T-cell (primary cell): Measurements from ENCODE around the gene ZIM2. TPM values are rescaled to one million over a fixed set of nuclear protein-coding genes. Genes with fewer than 3 reads are reported as not detected.
"Not testable (repeated sequence)": the region's sequence is repeated elsewhere in the genome, so short reads cannot be mapped to it uniquely, and the experiment has no call there.

Experiments
- ATAC-seq, 4 experiments: fragments of 200-7000 bp in 3 of 4; fragments of 150-1000 bp in 1 of 4; cut with Tn5 transposase; replicated peaks in 1 of 4; 1 replicate in 3 of 4; 2 replicates in 1 of 4; pipeline ENCODE4 v1.10.0; 2021; ENCODE audit warnings: moderate library complexity in 3 of 4, mild to moderate bottlenecking in 2 of 4, moderate number of reproducible peaks in 1 of 4
- CTCF ChIA-PET, 2 donors: fragments of 300-600 bp; sonication (Branson Sonifier 250); formaldehyde crosslinking; loops; one replicate each; lab custom pipeline; 2022; ENCODE audit warnings: antibody characterized with exemption in 2 of 2; lab: Charles Lee
- POLR2A ChIA-PET, 2 donors: fragments of 300-600 bp; sonication (Branson Sonifier 250); formaldehyde crosslinking; loops; one replicate each; lab custom pipeline; 2022; ENCODE audit warnings: antibody characterized with exemption in 2 of 2; lab: Charles Lee
- DNase-seq, 35 experiments: peaks; one replicate each; pipeline versions ENCODE4 v3.0.0 to v3.0.0-alpha.2; 2013 to 2023
- H3K27ac ChIP-seq: one replicate; pipeline ENCODE4 v1.5.1; 2013; ENCODE audit warnings: low read length
- H3K27me3 ChIP-seq, 2 experiments: replicated peaks in 1 of 2; 1 replicate in 1 of 2; 2 replicates in 1 of 2; pipeline versions ENCODE4 v1.6.1 to v1.7.0; 2013; ENCODE audit warnings: low read length in 1 of 2, mixed read lengths in 1 of 2; ENCODE audit not compliant: control insufficient read depth in 2 of 2, insufficient read depth in 2 of 2; ENCODE audit errors: extremely low read depth in 1 of 2
- H3K36me3 ChIP-seq, 2 donors: 1 replicate in 1 of 2; 2 replicates in 1 of 2; pipeline versions ENCODE4 v1.6.1 to v1.7.0; 2013; ENCODE audit warnings: low read length in 1 of 2; ENCODE audit not compliant: control insufficient read depth in 2 of 2, insufficient read depth in 1 of 2; ENCODE audit errors: extremely low read depth in 1 of 2
- H3K4me1 ChIP-seq, 2 experiments: 1 replicate in 1 of 2; 2 replicates in 1 of 2; pipeline versions ENCODE4 v1.6.1 to v1.7.0; 2013; ENCODE audit warnings: low read length in 2 of 2, mixed read lengths in 1 of 2; ENCODE audit not compliant: insufficient read depth in 2 of 2, control insufficient read depth in 1 of 2; ENCODE audit errors: extremely low read depth in 1 of 2
- H3K4me3 ChIP-seq, 2 donors: 1 replicate in 1 of 2; 2 replicates in 1 of 2; pipeline versions ENCODE4 v1.5.1 to v1.7.0; 2013; ENCODE audit warnings: mild to moderate bottlenecking in 2 of 2, low read length in 1 of 2, moderate library complexity in 1 of 2; ENCODE audit not compliant: control insufficient read depth in 1 of 2; ENCODE audit errors: extremely low read depth in 1 of 2
- H3K9me3 ChIP-seq: 2 replicates; pipeline ENCODE4 v1.7.0; 2013
- H3K27ac Mint-ChIP-seq, 2 donors: one replicate each; pipeline ENCODE4 v1.8.0; 2020 to 2021; ENCODE audit warnings: mild to moderate bottlenecking in 2 of 2, mixed read lengths in 2 of 2
- H3K27me3 Mint-ChIP-seq, 2 donors: one replicate each; pipeline ENCODE4 v1.8.0; 2021 to 2022; ENCODE audit warnings: mixed read lengths in 2 of 2
- H3K36me3 Mint-ChIP-seq: one replicate; pipeline ENCODE4 v1.8.0; 2021; ENCODE audit warnings: mixed read lengths
- H3K4me1 Mint-ChIP-seq, 3 donors: one replicate each; pipeline ENCODE4 v1.8.0; 2020 to 2022; ENCODE audit warnings: mixed read lengths in 3 of 3, mild to moderate bottlenecking in 1 of 3
- H3K4me3 Mint-ChIP-seq, 3 donors: one replicate each; pipeline ENCODE4 v1.8.0; 2020 to 2022; ENCODE audit warnings: mild to moderate bottlenecking in 3 of 3, mixed read lengths in 3 of 3, moderate library complexity in 3 of 3
- H3K9me3 Mint-ChIP-seq, 3 donors: one replicate each; pipeline ENCODE4 v1.8.0; 2020 to 2022; ENCODE audit warnings: mixed read lengths in 3 of 3
- WGBS: methylation state at CpG from one replicate; pipeline ENCODE4 v1.1.5; 2013; ENCODE audit warnings: missing lambda C conversion rate; ENCODE audit not compliant: insufficient coverage; 5-methylcytosine and 5-hydroxymethylcytosine counted together
- total RNA-seq, 35 experiments: library from RNA in 6 of 35; stranded (reverse) in 6 of 35; fragments of 120-200 nt in 1 of 35; gene quantifications; one replicate each; pipeline versions ENCODE4 v1.2.1 to v1.2.4 and lab custom pipeline; 2013 to 2026

Gene ZIM2
- total RNA-seq, 5 donors from 2014 or later (not counting 1 experiment from before 2014, with no cell fraction given) = not detected

DNA sequence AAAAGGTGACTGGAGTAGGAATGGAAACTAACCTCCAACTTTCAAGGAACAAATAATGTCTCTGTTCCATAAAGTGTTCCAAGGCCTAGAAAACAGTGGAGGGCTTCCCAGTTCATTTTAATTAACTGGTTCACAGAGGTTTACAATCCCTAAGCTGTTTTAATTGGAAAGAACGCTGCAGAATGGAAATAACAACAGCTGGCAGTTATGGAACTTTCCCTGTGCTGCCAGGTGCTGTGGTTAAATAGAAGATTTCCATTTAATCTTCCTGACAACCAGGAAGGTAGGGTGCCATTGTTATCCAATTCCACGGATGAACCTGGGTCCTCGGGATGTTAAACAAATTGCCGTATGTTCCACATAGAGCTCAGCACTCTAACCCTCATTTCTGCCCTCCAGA is 22.2 kb upstream of the ZIM2 start:
- Histone ChIP-seq H3K27me3 (peaks cover 0 to 3% of the 10 kb centered on the region in 2 experiments), H3K9me3 (no peaks in the 10 kb centered on the region), H3K36me3 (no peaks in the 10 kb centered on the region), H3K4me1 (no peaks in the 10 kb centered on the region), H3K27ac (no peak overlapping the region), H3K4me3 (no peak overlapping the region)
- H3K27ac Mint-ChIP-seq = no peak overlapping the region
- DNase-seq = no peak
- no peaks in the 10 kb centered on the region for H3K27me3 Mint-ChIP-seq
- peaks cover 20 to 44% (median 41%) of the 10 kb centered on the region in 3 donors for H3K9me3 Mint-ChIP-seq
- CTCF ChIA-PET = no interaction called here
- ATAC-seq = no peak
- H3K36me3 Mint-ChIP-seq = no peaks in the 10 kb centered on the region
- POLR2A ChIA-PET = no interaction called here
- WGBS = 100% methylated on average over 1 of the region's 4 CpGs
- H3K4me1 Mint-ChIP-seq = no peaks in the 10 kb centered on the region
- H3K4me3 Mint-ChIP-seq = no peak overlapping the region

DNA sequence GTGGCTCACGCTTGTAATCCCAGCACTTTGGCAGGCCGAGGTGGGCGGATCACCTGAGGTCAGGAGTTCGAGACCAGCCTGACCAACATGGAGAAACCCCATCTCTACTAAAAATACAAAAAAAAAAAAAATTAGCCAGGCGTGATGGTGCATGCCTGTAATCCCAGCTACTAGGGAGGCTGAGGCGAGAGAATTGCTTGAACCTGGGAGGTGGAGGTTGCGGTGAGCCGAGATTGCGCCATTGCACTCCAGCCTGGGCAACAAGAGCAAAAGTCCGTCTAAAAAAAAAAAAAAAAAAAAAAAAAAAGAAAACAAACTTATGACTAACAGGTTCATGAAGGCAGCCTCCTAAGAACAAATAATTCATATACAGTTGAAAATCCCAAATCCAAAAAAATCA is 19.9 kb upstream of the ZIM2 start:
- H3K4me3 Mint-ChIP-seq, H3K27ac ChIP-seq, H3K27me3 Mint-ChIP-seq, H3K4me3 ChIP-seq, H3K27me3 ChIP-seq, H3K27ac Mint-ChIP-seq, H3K4me1 ChIP-seq, H3K36me3 ChIP-seq, POLR2A ChIA-PET, ATAC-seq, CTCF ChIA-PET, H3K4me1 Mint-ChIP-seq, H3K36me3 Mint-ChIP-seq, H3K9me3 ChIP-seq, DNase-seq: not testable (repeated sequence)
- H3K9me3 Mint-ChIP-seq = peaks cover 21 to 47% (median 38%) of the 10 kb centered on the region in 3 donors
- 100% methylated on average over 2 of the region's 10 CpGs for WGBS

DNA sequence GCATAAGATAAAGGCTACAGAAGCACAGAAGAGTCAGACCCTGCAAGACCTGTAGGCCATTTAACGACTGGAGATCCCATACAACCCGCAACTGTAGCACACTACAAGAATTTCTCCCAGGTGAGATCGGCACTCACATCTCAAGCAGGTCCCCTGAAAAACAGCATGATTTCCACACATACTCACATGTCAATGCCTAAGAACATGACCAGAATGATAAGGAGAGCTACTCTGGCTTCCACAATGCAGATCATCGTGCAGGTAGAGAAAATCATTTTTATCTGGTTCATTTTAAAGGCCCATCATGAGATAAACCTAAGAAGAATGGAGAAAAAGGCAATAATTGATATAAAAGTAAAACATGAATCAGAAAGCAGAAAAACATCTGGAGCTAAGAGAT is 17.5 kb upstream of the ZIM2 start:
- Mint-ChIP-seq H3K27me3 (no peaks in the 10 kb centered on the region), H3K9me3 (peaks cover 12 to 33% (median 31%) of the 10 kb centered on the region in 3 donors), H3K27ac (no peak overlapping the region), H3K36me3 (no peaks in the 10 kb centered on the region), H3K4me3 (no peak overlapping the region), H3K4me1 (no peaks in the 10 kb centered on the region)
- Histone ChIP-seq H3K9me3 (no peaks in the 10 kb centered on the region), H3K27ac (no peak overlapping the region), H3K4me1 (no peaks in the 10 kb centered on the region), H3K36me3 (no peaks in the 10 kb centered on the region), H3K4me3 (no peak overlapping the region), H3K27me3 (no peaks in the 10 kb centered on the region)
- WGBS = 100% methylated on average over 1 of the region's 4 CpGs
- POLR2A ChIA-PET = no interaction called here
- CTCF ChIA-PET = interaction anchor here in 1 of 2 donors (0.5 kb wide), 1 partner anchor 986 kb away, joined by 3 read pairs; no protein-coding TSS in a partner anchor
- ATAC-seq (no peak), DNase-seq (no peak)

DNA sequence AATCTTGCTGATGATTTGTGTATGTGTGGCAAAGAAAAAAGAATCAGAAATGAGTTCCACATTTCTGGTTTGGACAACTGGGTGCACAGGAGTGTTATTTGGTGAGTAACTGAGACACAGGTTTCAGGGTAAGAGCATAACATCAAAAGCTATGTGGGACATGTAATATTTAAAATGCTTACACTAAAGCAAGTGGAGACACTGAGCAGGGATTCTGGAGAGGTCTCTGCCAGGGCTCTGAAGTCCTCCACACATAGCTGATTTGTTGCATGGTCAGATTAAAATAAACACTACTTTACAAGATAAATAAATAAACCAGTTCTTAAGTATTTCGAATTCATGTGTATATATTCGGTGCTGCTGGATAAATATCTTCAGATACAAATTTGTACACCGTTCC is 16.3 kb upstream of the ZIM2 start:
- H3K36me3 Mint-ChIP-seq = no peaks in the 10 kb centered on the region
- ATAC-seq (no peak), DNase-seq (no peak)
- H3K36me3 ChIP-seq = no peaks in the 10 kb centered on the region
- CTCF ChIA-PET = no interaction called here
- no peaks in the 10 kb centered on the region for H3K4me1 ChIP-seq
- no peak overlapping the region for H3K27ac ChIP-seq
- WGBS = no CpG with 5 or more reads among the region's 3 CpGs
- no peaks in the 10 kb centered on the region for H3K27me3 Mint-ChIP-seq
- H3K9me3 Mint-ChIP-seq = peaks cover 11 to 37% (median 35%) of the 10 kb centered on the region in 3 donors
- H3K9me3 ChIP-seq = no peaks in the 10 kb centered on the region
- no peaks in the 10 kb centered on the region for H3K4me1 Mint-ChIP-seq
- H3K27me3 ChIP-seq = no peaks in the 10 kb centered on the region
- H3K4me3 ChIP-seq = no peak overlapping the region
- H3K27ac Mint-ChIP-seq = no peak overlapping the region
- H3K4me3 Mint-ChIP-seq = no peak overlapping the region
- POLR2A ChIA-PET = no interaction called here

DNA sequence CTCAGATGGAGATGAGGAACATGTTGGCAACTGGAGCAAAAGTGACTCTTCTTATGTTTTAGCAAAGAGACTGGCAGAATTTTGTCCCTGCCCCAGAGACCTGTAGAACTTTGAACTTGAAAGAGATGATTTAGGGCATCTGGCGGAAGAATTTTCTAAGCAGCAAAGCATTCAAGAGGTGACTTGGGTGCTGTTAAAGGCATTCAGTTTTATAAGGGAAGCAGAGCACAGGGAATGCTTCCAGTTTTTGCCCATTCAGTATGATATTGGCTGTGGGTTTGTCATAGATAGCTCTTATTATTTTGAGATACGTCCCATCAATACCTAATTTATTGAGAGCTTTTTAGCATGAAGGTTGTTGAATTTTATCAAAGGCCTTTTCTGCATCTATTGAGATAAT is 11.8 kb upstream of the ZIM2 start:
- CTCF ChIA-PET, H3K27ac ChIP-seq, POLR2A ChIA-PET, H3K27ac Mint-ChIP-seq, H3K4me3 Mint-ChIP-seq, H3K36me3 Mint-ChIP-seq, H3K36me3 ChIP-seq, H3K27me3 Mint-ChIP-seq, H3K4me3 ChIP-seq, H3K4me1 ChIP-seq, ATAC-seq, DNase-seq, H3K4me1 Mint-ChIP-seq, H3K9me3 ChIP-seq, H3K27me3 ChIP-seq: not testable (repeated sequence)
- WGBS = 100% methylated on average over 1 of the region's 2 CpGs
- H3K9me3 Mint-ChIP-seq = peaks cover 11 to 55% (median 44%) of the 10 kb centered on the region in 3 donors

DNA sequence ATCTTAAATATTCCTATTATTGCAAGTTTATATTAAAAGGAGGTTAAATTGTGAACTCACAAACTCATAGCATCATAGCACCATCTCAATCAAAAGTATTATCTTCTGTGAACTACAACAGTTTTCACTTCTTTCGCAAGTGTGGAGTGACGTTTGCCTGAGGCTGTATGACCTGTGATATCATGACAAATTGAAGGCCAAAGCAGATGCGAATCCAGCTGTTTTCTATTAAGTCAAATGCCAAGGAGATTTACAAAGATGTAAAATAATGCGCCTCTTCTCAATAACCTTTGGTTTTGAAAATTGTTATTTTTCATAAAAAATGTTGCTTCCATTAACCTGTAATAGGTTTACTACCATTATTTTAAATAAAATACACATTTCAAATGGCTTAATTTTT is 7.6 kb upstream of the ZIM2 start:
- no CpG with 5 or more reads among the region's 4 CpGs for WGBS

DNA sequence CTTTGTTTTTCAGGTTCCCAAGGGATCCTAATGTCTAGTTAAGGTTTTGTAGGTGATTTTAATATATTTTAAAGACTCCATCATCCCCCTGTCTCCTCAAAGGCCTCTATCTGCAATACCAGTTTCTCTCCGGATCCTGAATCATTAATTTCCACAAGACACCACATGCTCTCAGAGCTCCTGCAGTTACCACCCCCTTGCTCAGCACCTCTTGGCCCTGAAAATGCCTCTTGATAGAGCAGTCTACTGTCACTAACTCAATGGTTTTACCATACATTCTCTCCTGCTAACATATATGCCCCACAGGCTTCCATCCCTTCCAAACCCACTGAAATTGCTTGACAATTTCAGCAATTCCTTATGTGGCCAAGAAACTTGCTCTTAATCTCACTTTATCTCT is 1.9 kb upstream of the ZIM2 start:
- Mint-ChIP-seq H3K36me3 (no peaks in the 10 kb centered on the region), H3K4me3 (no peak overlapping the region), H3K27me3 (peaks cover 4 to 17% of the 10 kb centered on the region in 2 donors), H3K9me3 (peaks cover 19 to 28% (median 24%) of the 10 kb centered on the region in 3 donors), H3K27ac (no peak overlapping the region), H3K4me1 (no peaks in the 10 kb centered on the region)
- no peak for DNase-seq
- WGBS = 100% methylated on average over 1 of the region's 1 CpG
- no peak for ATAC-seq
- H3K4me3 ChIP-seq = no peak overlapping the region
- no peaks in the 10 kb centered on the region for H3K9me3 ChIP-seq
- ChIA-PET CTCF (no interaction called here), POLR2A (no interaction called here)
- H3K36me3 ChIP-seq = no peaks in the 10 kb centered on the region
- H3K27ac ChIP-seq = no peak overlapping the region
- H3K27me3 ChIP-seq = peaks cover 0 to 33% of the 10 kb centered on the region in 2 experiments
- peaks cover 0 to 3% of the 10 kb centered on the region in 2 experiments for H3K4me1 ChIP-seq

More for the DNA sequence above, 7.6 kb upstream of the ZIM2 start:
- Histone ChIP-seq H3K27ac (no peak overlapping the region), H3K36me3 (no peaks in the 10 kb centered on the region), H3K27me3 (no peaks in the 10 kb centered on the region), H3K9me3 (no peaks in the 10 kb centered on the region), H3K4me1 (no peaks in the 10 kb centered on the region), H3K4me3 (no peak overlapping the region)
- DNase-seq (no peak), ATAC-seq (no peak)
- Mint-ChIP-seq H3K9me3 (peaks cover 11 to 49% (median 36%) of the 10 kb centered on the region in 3 donors), H3K4me1 (no peaks in the 10 kb centered on the region), H3K36me3 (no peaks in the 10 kb centered on the region), H3K27me3 (no peaks in the 10 kb centered on the region), H3K27ac (no peak overlapping the region), H3K4me3 (no peak overlapping the region)
- ChIA-PET CTCF (no interaction called here), POLR2A (no interaction called here)
